MM.1S (cell line): Measurements from ENCODE around the gene PDGFD.
A peak's percentile ranks its signal among the peaks of the same experiment; 100 is the strongest.

Experiments used
- DNase-seq: peaks from one replicate; pipeline ENCODE4 v3.0.0-alpha.2; 2015
- H2AFZ ChIP-seq: fragments of 300-600 bp; sonication (generic); 2 replicates; pipeline ENCODE4 v1.6.0; 2016; ENCODE audit warnings: antibody characterized with exemption, low read length
- H3F3A ChIP-seq: fragments of 300-600 bp; sonication (generic); 2 replicates; pipeline ENCODE4 v1.6.1; 2016; ENCODE audit warnings: mild to moderate bottlenecking, antibody characterized with exemption, low read length, moderate library complexity, mixed read lengths; ENCODE audit not compliant: insufficient read depth
- H3K27ac ChIP-seq: fragments of 300-600 bp; sonication (generic); 2 replicates; pipeline ENCODE4 v1.5.1; 2016; ENCODE audit warnings: mild to moderate bottlenecking, low read length
- H3K27me3 ChIP-seq: fragments of 300-600 bp; sonication (generic); replicated peaks from 2 replicates; pipeline ENCODE4 v1.6.0; 2016; ENCODE audit warnings: low read length; ENCODE audit not compliant: insufficient read depth
- H3K36me3 ChIP-seq: fragments of 300-600 bp; sonication (generic); replicated peaks from 2 replicates; pipeline ENCODE4 v1.6.1; 2016; ENCODE audit warnings: mild to moderate bottlenecking, low read length, mixed read lengths; ENCODE audit not compliant: insufficient read depth
- H3K4me1 ChIP-seq: fragments of 300-600 bp; sonication (generic); 2 replicates; pipeline ENCODE4 v1.6.1; 2016; ENCODE audit warnings: low read length, mixed read lengths
- H3K4me2 ChIP-seq: fragments of 300-600 bp; sonication (generic); 2 replicates; pipeline ENCODE4 v1.6.0; 2016; ENCODE audit warnings: low read depth, low read length
- H3K4me3 ChIP-seq: fragments of 300-600 bp; sonication (generic); 2 replicates; pipeline ENCODE4 v1.5.1; 2016; ENCODE audit warnings: low read length, mixed read lengths
- H3K79me2 ChIP-seq: fragments of 300-600 bp; sonication (generic); 2 replicates; pipeline ENCODE4 v1.6.1; 2016; ENCODE audit warnings: mixed run types, low read length, mixed read lengths
- H3K9ac ChIP-seq: fragments of 300-600 bp; sonication (generic); 2 replicates; pipeline ENCODE4 v1.6.1; 2016; ENCODE audit warnings: low read length, mixed read lengths
- H3K9me2 ChIP-seq: fragments of 300-600 bp; sonication (generic); replicated peaks from 2 replicates; pipeline ENCODE4 v1.6.1; 2016; ENCODE audit warnings: mild to moderate bottlenecking, low read length, mixed read lengths; ENCODE audit not compliant: insufficient read depth
- H3K9me3 ChIP-seq: fragments of 300-600 bp; sonication (generic); replicated peaks from 2 replicates; pipeline ENCODE4 v1.6.1; 2016; ENCODE audit warnings: mild to moderate bottlenecking, low read length, mixed read lengths; ENCODE audit not compliant: insufficient read depth
- H4K20me1 ChIP-seq: fragments of 300-600 bp; sonication (generic); 2 replicates; pipeline ENCODE4 v1.6.1; 2016; ENCODE audit warnings: mild to moderate bottlenecking, low read length, moderate library complexity, mixed read lengths; ENCODE audit not compliant: insufficient read depth
- EZH2 ChIP-seq: fragments of 300-600 bp; sonication (generic); optimal IDR thresholded peaks from 2 replicates; pipeline ENCODE3; 2017; ENCODE audit warnings: low read depth, mild to moderate bottlenecking, antibody characterized with exemption, low read length, mixed read lengths
- EZH2phosphoT487 ChIP-seq: fragments of 300-600 bp; sonication (generic); IDR thresholded peaks from 2 replicates; pipeline ENCODE4 v1.6.1; 2018; ENCODE audit warnings: antibody characterized with exemption, low read length
- TF ChIP-seq, protein P1 (sequence below): fragments of 300-600 bp; sonication (generic); IDR thresholded peaks from 2 replicates; pipeline ENCODE4 v1.5.1; 2016; ENCODE audit warnings: antibody characterized with exemption, low read length, mixed read lengths

The PDGFD gene

DNA sequence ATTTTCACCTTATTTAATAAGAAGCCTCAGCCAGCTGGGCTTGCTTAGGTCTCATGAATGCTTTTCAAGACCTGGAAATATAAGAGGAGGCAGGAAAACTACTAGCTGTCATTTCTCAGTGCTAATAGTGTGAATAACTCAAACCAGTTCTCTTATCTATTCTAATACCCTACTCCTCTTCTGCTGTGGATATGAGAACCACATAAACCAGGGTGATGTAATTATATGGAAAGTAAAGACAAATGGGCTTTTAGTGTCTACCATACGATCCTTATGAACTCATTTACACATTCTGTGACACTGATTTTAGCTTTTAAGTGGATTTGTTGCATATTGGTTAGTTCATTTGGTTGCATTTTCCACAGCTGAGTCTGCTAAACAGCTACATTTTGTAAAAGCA is 8.6 kb downstream of the PDGFD start:
- H3K36me3 ChIP-seq = no peaks in the 10 kb centered on the region
- H3K4me3 ChIP-seq = no peak overlapping the region
- H3K4me2 ChIP-seq = no peak overlapping the region
- no peaks in the 10 kb centered on the region for H3K9me3 ChIP-seq
- TF ChIP-seq EZH2 (no peak), EZH2phosphoT487 (no peak)
- TF ChIP-seq, protein P1, sequence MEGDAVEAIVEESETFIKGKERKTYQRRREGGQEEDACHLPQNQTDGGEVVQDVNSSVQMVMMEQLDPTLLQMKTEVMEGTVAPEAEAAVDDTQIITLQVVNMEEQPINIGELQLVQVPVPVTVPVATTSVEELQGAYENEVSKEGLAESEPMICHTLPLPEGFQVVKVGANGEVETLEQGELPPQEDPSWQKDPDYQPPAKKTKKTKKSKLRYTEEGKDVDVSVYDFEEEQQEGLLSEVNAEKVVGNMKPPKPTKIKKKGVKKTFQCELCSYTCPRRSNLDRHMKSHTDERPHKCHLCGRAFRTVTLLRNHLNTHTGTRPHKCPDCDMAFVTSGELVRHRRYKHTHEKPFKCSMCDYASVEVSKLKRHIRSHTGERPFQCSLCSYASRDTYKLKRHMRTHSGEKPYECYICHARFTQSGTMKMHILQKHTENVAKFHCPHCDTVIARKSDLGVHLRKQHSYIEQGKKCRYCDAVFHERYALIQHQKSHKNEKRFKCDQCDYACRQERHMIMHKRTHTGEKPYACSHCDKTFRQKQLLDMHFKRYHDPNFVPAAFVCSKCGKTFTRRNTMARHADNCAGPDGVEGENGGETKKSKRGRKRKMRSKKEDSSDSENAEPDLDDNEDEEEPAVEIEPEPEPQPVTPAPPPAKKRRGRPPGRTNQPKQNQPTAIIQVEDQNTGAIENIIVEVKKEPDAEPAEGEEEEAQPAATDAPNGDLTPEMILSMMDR = no peak
- no peaks in the 10 kb centered on the region for H3K9me2 ChIP-seq
- no peak overlapping the region for H2AFZ ChIP-seq
- H3K4me1 ChIP-seq = peaks cover 3% of the 10 kb centered on the region; the same call in 1 of the 2 replicates
- DNase-seq = no peak
- no peaks in the 10 kb centered on the region for H4K20me1 ChIP-seq
- no peak overlapping the region for H3K9ac ChIP-seq
- H3K79me2 ChIP-seq = no peaks in the 10 kb centered on the region
- no peaks in the 10 kb centered on the region for H3F3A ChIP-seq
- no peaks in the 10 kb centered on the region for H3K27me3 ChIP-seq
- no peak overlapping the region for H3K27ac ChIP-seq

GRCh38 chr11:104154296-104154695 is 9.7 kb downstream of the PDGFD start:
- H3K79me2 ChIP-seq = no peaks in the 10 kb centered on the region
- H3F3A ChIP-seq = no peaks in the 10 kb centered on the region
- H3K4me1 ChIP-seq = peaks cover 3% of the 10 kb centered on the region; the same call in 1 of the 2 replicates
- no peaks in the 10 kb centered on the region for H3K27me3 ChIP-seq
- H3K36me3 ChIP-seq = no peaks in the 10 kb centered on the region
- no peaks in the 10 kb centered on the region for H3K9me2 ChIP-seq
- no peak overlapping the region for H3K4me2 ChIP-seq
- H3K9ac ChIP-seq = no peak overlapping the region
- no peak for DNase-seq
- H3K27ac ChIP-seq = no peak overlapping the region
- TF ChIP-seq EZH2phosphoT487 (no peak), EZH2 (no peak)
- TF ChIP-seq, protein P1 = no peak
- no peaks in the 10 kb centered on the region for H4K20me1 ChIP-seq
- H2AFZ ChIP-seq = no peak overlapping the region
- H3K9me3 ChIP-seq = no peaks in the 10 kb centered on the region
- no peak overlapping the region for H3K4me3 ChIP-seq

- Histone ChIP-seq H3K4me2 (no peak overlapping the region), H3K9me2 (no peaks in the 10 kb centered on the region), H3K4me1 (peaks cover 3% of the 10 kb centered on the region; the same call in 1 of the 2 replicates), H3K36me3 (no peaks in the 10 kb centered on the region), H2AFZ (no peak overlapping the region), H3K27me3 (no peaks in the 10 kb centered on the region), H3F3A (no peaks in the 10 kb centered on the region), H3K79me2 (no peaks in the 10 kb centered on the region), H3K27ac (no peak overlapping the region), H3K4me3 (no peak overlapping the region), H3K9ac (no peak overlapping the region), H3K9me3 (no peaks in the 10 kb centered on the region), H4K20me1 (no peaks in the 10 kb centered on the region)
- peak; percentile 35 for DNase-seq
- TF ChIP-seq, protein P1 = no peak
- TF ChIP-seq EZH2 (no peak), EZH2phosphoT487 (no peak)
These were observed 10.9 kb downstream of the PDGFD start for GRCh38 chr11:104152941-104153505.
